ENCODE measurements around the gene TFE3. TPM values are rescaled to one million over a fixed set of nuclear protein-coding genes. Genes with fewer than 3 reads are reported as not detected.
A peak's percentile ranks its signal among the peaks of the same experiment; 100 is the strongest.

Gene TFE3
- total and polyA plus RNA-seq, 10 of the 15 experiments (the other 5 are each of a cell fraction or from before 2014, with no cell fraction given) = 3.5 to 20.4 (median 11.6) TPM

DNA sequence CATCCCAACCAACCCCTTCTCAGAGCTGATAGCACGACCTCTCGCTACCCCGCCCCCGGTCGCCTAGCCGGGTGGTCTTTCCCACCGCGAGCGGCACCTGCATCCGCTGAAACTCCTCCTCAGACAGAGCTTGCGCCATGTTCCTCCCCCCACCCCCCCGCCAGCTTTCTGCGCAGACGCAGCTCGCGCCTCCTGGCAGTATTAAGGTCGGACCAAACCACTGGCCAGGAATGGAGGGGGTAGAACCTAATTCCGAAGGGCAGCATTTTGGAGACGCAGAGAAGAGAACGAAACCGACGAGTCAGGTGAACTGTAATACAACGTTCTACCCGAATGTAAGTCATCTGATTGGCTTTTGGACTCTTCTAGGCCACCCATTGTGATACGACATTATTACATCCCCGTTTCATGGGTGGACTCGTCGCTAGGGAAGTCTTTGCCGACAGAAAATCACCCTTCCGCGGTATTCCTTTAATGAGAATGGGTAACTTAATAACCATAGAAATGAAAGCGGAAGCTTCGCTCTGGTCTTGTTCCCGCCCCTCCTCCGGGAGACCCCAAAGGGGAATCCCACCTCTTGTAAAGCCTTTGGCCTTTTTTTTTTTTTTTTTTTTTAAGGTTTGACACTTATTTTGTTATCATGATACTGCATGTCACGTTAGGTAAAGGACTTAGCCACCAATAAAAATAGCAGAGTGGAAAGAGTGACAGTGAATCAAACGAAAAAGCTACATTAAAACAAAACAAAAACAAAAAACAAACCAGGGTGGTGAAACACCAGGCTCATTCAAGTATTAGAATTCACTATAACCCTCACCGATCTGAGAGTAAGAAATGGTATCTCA, 40.8 kb downstream of the TFE3 start, which contains the start of gene GRIPAP1 (continued):
- TF ChIP-seq GABPA (IDR thresholded peaks at IDR 0.05; ENCODE audit: low read depth) (no peak), ZSCAN29 (IDR thresholded peaks at IDR 0.05) (no peak), SPI1 (IDR thresholded peaks at IDR 0.05; ENCODE audit: borderline replicate concordance, insufficient read depth, low read depth, low read length) (no peak), MTA2 (IDR thresholded peaks at IDR 0.05; ENCODE audit: low read depth) (no peak), IKZF2 (IDR thresholded peaks at IDR 0.05) (no peak), IRF4 (IDR thresholded peaks at IDR 0.05; ENCODE audit: low read depth, low read length) (no peak), KDM1A (IDR thresholded peaks at IDR 0.05; ENCODE audit: borderline replicate concordance) (no peak), RBBP5 (conservative IDR thresholded peaks at IDR 0.05) (no peak), NR2C1 (IDR thresholded peaks at IDR 0.05) (no peak), PAX5 (IDR thresholded peaks at IDR 0.05; ENCODE audit: borderline replicate concordance, low read depth, low read length) (no peak), SREBF1 (IDR thresholded peaks at IDR 0.05; ENCODE audit: low read length) (peak; percentile 81), NFIC (IDR thresholded peaks at IDR 0.05; ENCODE audit: low read depth, low read length) (no peak), BHLHE40 (IDR thresholded peaks at IDR 0.05; ENCODE audit: borderline replicate concordance in 1 of 2, low read depth in 2 of 2, low read length in 1 of 2) (peak; percentile 93 to 94), POLR2AphosphoS5 (IDR thresholded peaks at IDR 0.05; ENCODE audit: low read length) (peak; percentile 86)
- TF ChIP-seq, protein P1, sequence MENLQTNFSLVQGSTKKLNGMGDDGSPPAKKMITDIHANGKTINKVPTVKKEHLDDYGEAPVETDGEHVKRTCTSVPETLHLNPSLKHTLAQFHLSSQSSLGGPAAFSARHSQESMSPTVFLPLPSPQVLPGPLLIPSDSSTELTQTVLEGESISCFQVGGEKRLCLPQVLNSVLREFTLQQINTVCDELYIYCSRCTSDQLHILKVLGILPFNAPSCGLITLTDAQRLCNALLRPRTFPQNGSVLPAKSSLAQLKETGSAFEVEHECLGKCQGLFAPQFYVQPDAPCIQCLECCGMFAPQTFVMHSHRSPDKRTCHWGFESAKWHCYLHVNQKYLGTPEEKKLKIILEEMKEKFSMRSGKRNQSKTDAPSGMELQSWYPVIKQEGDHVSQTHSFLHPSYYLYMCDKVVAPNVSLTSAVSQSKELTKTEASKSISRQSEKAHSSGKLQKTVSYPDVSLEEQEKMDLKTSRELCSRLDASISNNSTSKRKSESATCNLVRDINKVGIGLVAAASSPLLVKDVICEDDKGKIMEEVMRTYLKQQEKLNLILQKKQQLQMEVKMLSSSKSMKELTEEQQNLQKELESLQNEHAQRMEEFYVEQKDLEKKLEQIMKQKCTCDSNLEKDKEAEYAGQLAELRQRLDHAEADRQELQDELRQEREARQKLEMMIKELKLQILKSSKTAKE (IDR thresholded peaks at IDR 0.05; ENCODE audit: low read depth, poor library complexity, severe bottlenecking) = peak; percentile 77
- TF ChIP-seq, protein P2, sequence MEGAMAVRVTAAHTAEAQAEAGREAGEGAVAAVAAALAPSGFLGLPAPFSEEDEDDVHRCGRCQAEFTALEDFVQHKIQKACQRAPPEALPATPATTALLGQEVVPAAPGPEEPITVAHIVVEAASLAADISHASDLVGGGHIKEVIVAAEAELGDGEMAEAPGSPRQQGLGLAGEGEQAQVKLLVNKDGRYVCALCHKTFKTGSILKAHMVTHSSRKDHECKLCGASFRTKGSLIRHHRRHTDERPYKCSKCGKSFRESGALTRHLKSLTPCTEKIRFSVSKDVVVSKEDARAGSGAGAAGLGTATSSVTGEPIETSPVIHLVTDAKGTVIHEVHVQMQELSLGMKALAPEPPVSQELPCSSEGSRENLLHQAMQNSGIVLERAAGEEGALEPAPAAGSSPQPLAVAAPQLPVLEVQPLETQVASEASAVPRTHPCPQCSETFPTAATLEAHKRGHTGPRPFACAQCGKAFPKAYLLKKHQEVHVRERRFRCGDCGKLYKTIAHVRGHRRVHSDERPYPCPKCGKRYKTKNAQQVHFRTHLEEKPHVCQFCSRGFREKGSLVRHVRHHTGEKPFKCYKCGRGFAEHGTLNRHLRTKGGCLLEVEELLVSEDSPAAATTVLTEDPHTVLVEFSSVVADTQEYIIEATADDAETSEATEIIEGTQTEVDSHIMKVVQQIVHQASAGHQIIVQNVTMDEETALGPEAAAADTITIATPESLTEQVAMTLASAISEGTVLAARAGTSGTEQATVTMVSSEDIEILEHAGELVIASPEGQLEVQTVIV (IDR thresholded peaks at IDR 0.05; ENCODE audit: borderline replicate concordance, partially characterized antibody) = no peak
- TF ChIP-seq, protein P3, sequence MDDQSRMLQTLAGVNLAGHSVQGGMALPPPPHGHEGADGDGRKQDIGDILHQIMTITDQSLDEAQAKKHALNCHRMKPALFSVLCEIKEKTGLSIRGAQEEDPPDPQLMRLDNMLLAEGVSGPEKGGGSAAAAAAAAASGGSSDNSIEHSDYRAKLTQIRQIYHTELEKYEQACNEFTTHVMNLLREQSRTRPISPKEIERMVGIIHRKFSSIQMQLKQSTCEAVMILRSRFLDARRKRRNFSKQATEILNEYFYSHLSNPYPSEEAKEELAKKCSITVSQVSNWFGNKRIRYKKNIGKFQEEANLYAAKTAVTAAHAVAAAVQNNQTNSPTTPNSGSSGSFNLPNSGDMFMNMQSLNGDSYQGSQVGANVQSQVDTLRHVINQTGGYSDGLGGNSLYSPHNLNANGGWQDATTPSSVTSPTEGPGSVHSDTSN (IDR thresholded peaks at IDR 0.05; ENCODE audit: insufficient replicate concordance, low read depth, low read length) = no peak
- TF ChIP-seq, protein P4, sequence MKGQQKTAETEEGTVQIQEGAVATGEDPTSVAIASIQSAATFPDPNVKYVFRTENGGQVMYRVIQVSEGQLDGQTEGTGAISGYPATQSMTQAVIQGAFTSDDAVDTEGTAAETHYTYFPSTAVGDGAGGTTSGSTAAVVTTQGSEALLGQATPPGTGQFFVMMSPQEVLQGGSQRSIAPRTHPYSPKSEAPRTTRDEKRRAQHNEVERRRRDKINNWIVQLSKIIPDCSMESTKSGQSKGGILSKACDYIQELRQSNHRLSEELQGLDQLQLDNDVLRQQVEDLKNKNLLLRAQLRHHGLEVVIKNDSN (IDR thresholded peaks at IDR 0.05; ENCODE audit: borderline replicate concordance, extremely low read length, insufficient read depth, low read depth, low read length) = no peak
- TF ChIP-seq, protein P5, sequence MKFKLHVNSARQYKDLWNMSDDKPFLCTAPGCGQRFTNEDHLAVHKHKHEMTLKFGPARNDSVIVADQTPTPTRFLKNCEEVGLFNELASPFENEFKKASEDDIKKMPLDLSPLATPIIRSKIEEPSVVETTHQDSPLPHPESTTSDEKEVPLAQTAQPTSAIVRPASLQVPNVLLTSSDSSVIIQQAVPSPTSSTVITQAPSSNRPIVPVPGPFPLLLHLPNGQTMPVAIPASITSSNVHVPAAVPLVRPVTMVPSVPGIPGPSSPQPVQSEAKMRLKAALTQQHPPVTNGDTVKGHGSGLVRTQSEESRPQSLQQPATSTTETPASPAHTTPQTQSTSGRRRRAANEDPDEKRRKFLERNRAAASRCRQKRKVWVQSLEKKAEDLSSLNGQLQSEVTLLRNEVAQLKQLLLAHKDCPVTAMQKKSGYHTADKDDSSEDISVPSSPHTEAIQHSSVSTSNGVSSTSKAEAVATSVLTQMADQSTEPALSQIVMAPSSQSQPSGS (IDR thresholded peaks at IDR 0.05; ENCODE audit: low read length) = no peak
- TF ChIP-seq, protein P6, sequence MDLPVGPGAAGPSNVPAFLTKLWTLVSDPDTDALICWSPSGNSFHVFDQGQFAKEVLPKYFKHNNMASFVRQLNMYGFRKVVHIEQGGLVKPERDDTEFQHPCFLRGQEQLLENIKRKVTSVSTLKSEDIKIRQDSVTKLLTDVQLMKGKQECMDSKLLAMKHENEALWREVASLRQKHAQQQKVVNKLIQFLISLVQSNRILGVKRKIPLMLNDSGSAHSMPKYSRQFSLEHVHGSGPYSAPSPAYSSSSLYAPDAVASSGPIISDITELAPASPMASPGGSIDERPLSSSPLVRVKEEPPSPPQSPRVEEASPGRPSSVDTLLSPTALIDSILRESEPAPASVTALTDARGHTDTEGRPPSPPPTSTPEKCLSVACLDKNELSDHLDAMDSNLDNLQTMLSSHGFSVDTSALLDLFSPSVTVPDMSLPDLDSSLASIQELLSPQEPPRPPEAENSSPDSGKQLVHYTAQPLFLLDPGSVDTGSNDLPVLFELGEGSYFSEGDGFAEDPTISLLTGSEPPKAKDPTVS (IDR thresholded peaks at IDR 0.05; ENCODE audit: low read depth, low read length) = no peak

Data from GM12878 (cell line).